ENCODE measurements around the gene CAVIN2.

CAVIN2 gene, protein sequence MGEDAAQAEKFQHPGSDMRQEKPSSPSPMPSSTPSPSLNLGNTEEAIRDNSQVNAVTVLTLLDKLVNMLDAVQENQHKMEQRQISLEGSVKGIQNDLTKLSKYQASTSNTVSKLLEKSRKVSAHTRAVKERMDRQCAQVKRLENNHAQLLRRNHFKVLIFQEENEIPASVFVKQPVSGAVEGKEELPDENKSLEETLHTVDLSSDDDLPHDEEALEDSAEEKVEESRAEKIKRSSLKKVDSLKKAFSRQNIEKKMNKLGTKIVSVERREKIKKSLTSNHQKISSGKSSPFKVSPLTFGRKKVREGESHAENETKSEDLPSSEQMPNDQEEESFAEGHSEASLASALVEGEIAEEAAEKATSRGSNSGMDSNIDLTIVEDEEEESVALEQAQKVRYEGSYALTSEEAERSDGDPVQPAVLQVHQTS

GRCh38 chr2:191846515-191847476 is at the start of gene CAVIN2:
TSS of gene CAVIN2 (minus strand) at chr2:191847088. CDS start at chr2:191846925, 163 bp downstream.
- DNase-seq = no peak

DNA sequence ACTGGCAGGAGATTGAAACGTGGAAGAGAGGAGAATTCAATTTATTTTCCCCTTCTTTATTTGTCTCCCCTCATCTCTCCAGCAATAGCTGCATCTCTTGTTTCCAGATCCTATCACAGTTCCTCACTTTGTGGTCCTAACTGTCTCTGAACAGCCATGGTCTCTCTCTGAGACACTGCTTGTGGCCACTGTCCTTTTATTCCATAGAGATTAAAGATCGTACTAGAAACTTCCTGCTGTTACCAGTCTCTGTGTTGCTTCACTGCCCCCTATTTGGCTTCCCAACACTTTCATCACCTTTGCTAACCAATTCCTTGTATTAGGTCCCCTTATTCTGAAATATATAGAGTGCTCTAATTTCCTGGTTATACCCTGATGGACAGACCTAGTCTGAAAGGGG is 48.9 kb upstream of the CAVIN2 start:
- DNase-seq = no peak

DNA sequence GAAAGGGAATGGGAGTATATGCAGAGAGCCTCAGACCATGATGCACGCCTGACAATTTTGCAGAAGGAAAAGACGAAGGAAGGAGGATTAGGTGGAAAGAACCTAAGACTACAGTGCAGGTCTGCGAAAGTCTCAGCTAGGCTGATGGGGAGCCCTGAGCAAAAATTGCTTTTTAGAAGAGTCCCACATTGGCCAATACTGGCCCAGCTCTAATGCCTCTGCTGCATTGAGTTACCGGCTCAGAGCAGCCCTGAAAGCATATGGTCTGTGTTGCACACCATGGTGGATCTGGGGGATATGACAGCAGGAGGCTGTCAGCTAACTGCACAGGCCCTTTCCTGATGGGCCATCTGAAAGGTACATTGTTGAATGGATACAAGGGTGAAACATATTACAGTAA is 48.3 kb upstream of the CAVIN2 start:
- no peak for DNase-seq

DNA sequence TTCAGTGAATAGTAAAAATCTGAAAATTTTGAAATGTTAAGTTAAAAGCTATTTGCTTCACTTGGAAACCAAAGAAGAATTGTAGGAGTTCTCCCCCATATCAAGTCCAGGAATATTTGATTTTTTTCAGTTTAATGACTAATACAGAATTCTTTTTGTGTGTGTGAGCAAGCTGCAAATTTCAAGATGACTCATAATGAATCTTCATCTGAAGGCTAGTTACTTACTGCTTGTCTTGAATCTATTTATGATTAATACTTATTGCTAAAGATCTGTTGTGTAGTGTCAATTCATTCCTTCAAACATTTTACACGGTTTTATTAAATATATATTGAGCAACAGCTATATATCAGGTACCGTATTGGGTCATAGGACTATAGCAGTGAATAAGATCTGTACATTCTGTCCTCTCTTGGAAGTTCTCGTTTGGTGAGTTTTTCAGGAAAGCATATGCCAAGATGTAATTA is 47.8 kb upstream of the CAVIN2 start:
- no peak for DNase-seq

- no peak for DNase-seq
Measured at GRCh38 chr2:191892391-191892790, 45.5 kb upstream of the CAVIN2 start.

GRCh38 chr2:191891656-191892055 is 44.8 kb upstream of the CAVIN2 start:
- no peak for DNase-seq

DNA sequence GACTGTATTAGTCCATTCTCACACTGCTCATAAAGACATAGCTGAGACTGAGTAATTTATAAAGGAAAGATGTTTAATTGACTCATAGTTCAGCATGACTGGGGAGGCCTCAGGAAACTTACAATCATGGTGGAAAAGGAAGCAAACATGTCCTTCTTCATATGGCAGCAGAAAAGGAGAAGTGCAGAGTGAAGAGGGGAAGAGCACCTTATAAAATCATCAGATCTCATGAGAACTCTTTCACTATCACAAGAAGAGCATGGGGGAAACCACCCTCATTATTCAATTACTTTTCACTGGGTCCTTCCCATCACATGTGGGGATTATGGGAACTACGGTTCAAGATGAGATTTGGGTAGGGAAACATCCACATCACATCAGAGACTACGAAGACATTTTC is 43.0 kb upstream of the CAVIN2 start:
- DNase-seq = no peak

GRCh38 chr2:191888400-191889166 is 41.7 kb upstream of the CAVIN2 start:
- no peak for DNase-seq

GRCh38 chr2:191885650-191886049 is 38.8 kb upstream of the CAVIN2 start:
- peak; percentile 67 for DNase-seq

DNA sequence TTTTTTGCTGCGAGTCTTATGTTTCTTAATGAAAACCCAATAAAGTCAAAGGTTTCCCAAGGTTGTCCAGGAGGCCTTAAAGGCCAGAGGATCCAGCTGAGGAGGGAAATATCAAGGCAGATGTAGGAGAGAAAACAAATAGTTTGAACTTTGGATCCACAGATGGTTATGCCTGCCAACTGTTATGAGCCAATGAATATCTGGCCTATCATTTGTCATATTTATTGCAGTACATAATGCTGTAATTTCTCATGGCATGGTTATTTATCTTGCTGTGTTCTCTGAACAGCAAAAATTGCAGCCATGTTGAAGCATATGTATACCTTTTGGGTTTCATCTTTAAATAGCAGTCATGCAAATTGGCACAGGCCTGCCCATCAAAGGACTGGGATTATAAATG is 38.2 kb upstream of the CAVIN2 start:
- peak; percentile 74 for DNase-seq

GRCh38 chr2:191881982-191882816 is 35.3 kb upstream of the CAVIN2 start:
- DNase-seq = no peak

- no peak for DNase-seq
Measured at GRCh38 chr2:191878548-191879279, 31.8 kb upstream of the CAVIN2 start.

DNA sequence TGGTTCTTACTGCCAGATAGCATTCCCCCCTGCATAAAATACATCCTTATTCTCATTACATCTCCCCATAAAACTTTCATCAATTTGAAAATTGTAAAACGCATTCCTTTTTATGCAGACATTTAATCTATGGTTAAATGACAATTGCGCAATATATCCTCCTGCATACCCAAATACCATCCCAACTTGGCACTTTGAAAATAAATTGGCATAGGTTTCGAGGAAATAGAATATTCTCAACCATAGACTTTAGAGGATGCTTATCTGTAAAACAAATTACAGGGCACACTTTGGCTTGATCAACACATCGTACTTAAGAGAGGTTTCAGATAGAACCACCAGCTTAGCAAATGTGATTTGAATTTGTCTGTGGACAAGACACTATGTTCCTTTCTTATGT is 31.0 kb upstream of the CAVIN2 start:
- DNase-seq = no peak

- no peak for DNase-seq
Measured at GRCh38 chr2:191875859-191876258, 29.0 kb upstream of the CAVIN2 start.

GRCh38 chr2:191870744-191871143 is 23.9 kb upstream of the CAVIN2 start:
- DNase-seq = peak; percentile 5

- DNase-seq = peak; percentile 10
Measured at GRCh38 chr2:191869781-191870180, 22.9 kb upstream of the CAVIN2 start.

DNA sequence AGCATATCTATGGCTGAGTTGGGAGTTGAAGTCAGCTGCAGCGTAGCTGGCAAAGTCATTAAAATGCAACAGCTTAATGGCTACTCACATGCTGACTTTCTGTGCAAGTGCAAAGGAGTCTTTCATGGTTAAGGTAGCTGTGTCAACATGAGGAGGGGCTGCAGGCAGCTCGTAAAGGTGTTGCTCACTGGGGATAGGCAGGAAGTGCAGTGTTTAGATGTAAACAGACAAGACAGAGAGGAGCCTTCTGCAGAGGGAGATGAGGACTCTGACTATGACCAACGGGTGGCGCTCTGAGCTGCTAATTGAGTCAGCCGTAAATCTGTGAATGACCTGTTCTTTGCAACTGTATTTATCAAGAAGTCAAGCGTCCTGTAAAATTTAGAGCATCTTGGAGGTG is 22.3 kb upstream of the CAVIN2 start:
- DNase-seq = peak; percentile 83

DNA sequence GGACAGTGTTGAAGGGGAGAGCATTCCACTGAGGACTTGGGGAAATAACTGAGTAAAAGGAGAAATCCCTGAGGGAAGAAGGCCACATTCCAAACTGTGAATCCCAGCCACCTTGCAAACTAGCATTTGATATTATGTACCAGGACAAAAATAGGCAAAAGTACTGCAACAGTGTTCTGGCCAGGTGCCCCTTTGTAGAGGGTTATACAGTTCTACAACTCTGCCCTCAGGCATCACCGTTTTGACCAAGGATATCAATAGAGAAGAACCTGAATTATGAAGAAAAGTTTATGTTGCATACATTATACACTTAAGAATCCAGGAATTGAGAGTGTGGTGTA is 20.6 kb upstream of the CAVIN2 start:
- no peak for DNase-seq

DNA sequence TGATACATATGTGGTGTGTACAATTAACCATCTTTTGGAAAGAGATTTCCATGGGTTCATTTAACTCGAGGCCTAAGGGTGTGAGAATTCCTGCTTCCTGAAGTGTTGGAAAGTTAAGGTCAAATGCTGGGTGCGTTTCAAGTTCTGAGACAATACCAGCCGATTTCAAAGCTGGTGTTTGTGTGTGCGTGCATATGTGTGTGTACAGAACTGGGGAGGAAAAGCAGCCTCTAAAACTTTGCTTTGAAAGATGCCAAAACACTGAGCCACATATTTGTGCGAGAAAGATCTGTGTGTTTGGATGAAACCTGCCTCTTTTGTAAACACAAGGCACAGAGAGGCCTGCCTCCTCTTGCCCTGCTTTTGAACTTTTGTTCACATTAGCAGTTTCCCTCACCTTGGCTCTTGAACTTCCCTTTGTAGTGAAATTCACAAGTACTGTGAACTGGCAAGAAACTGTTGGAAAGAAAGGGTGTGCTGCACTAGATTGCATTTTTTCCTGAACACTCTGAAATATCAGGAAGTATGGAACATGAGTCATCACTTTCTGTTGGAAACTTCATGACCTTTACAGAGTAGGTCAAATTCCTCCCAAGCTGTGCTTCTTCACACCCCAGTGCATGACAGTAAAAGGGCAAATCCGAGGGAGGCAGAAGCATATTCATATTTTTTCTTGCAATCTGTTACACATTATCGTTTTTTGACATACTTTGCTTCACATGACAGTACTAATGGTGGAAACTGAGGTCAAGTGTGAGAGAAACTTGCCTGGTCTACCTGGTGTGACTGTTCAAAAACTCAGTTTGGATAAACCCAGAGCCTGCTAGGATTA is 20.0 kb upstream of the CAVIN2 start:
- DNase-seq = no peak

GRCh38 chr2:191866195-191866594 is 19.3 kb upstream of the CAVIN2 start:
- no peak for DNase-seq

Data from NCI-H69 (cell line).